ENCODE measurements around the gene CD6. TPM values are rescaled to one million over a fixed set of nuclear protein-coding genes. Genes with fewer than 3 reads are reported as not detected.

CD6 gene
- total and polyA plus RNA-seq, 4 experiments from 2014 or later: 281 to 428 (median 356) TPM

Other genes starting within 250 kb of the CD6 start
- not detected for gene MS4A18, start 247.0 kb upstream of the CD6 start, total RNA-seq
- gene MS4A18, start 247.0 kb upstream of the CD6 start, polyA plus RNA-seq: not detected
- not detected for gene MS4A15, start 214.8 kb upstream of the CD6 start, total RNA-seq
- gene MS4A15, start 214.8 kb upstream of the CD6 start, polyA plus RNA-seq: not detected
- not detected for gene MS4A10, start 186.3 kb upstream of the CD6 start, total RNA-seq
- gene MS4A10, start 186.3 kb upstream of the CD6 start, polyA plus RNA-seq: not detected
- gene CCDC86, start 129.6 kb upstream of the CD6 start, total RNA-seq: 1 to 10 TPM; 7.5 to 9.6 TPM
- gene CCDC86, start 129.6 kb upstream of the CD6 start, polyA plus RNA-seq: 10 to 100 TPM; 12.5 to 17.2 TPM
- gene PTGDR2, start 115.7 kb upstream of the CD6 start, total RNA-seq: 1 to 10 TPM; 3.6 TPM
- gene PTGDR2, start 115.7 kb upstream of the CD6 start, polyA plus RNA-seq: 1 to 10 TPM; 1.9 to 3.5 TPM
- gene ZP1, start 104.1 kb upstream of the CD6 start, total RNA-seq: under 1 TPM; 0.33 to 0.41 TPM
- under 1 TPM in 1 of 2 donors, not detected in 1; 0.50 TPM for gene ZP1, start 104.1 kb upstream of the CD6 start, polyA plus RNA-seq
- gene PRPF19, start 65.1 kb upstream of the CD6 start, total RNA-seq: 10 to 100 TPM; 97.4 to 99.2 TPM
- gene PRPF19, start 65.1 kb upstream of the CD6 start, polyA plus RNA-seq: 10 to 100 TPM; 10.8 to 17.1 TPM
- 10 to 100 TPM; 66.9 to 68.0 TPM for gene TMEM109, start 57.5 kb upstream of the CD6 start, total RNA-seq
- 100 to 1,000 TPM; 195 to 333 TPM for gene TMEM109, start 57.5 kb upstream of the CD6 start, polyA plus RNA-seq
- under 1 TPM; 0.78 to 0.93 TPM for gene TMEM132A, start 47.2 kb upstream of the CD6 start, total RNA-seq
- not detected for gene TMEM132A, start 47.2 kb upstream of the CD6 start, polyA plus RNA-seq
- 1 to 10 TPM; 4.6 to 5.4 TPM for gene SLC15A3, start 19.5 kb upstream of the CD6 start, total RNA-seq
- under 1 TPM in 1 of 2 donors, not detected in 1; 0.29 TPM for gene SLC15A3, start 19.5 kb upstream of the CD6 start, polyA plus RNA-seq
- gene CD5, start 130.8 kb downstream of the CD6 start, total RNA-seq: 100 to 1,000 TPM; 283 to 289 TPM
- 100 to 1,000 TPM; 170 to 323 TPM for gene CD5, start 130.8 kb downstream of the CD6 start, polyA plus RNA-seq
- gene VPS37C, start 189.7 kb downstream of the CD6 start, total RNA-seq: 1 to 10 TPM; 7.3 to 7.9 TPM
- under 1 TPM; 0.25 to 0.93 TPM for gene VPS37C, start 189.7 kb downstream of the CD6 start, polyA plus RNA-seq
- gene PGA3, start 231.8 kb downstream of the CD6 start, total RNA-seq: not detected
- gene PGA3, start 231.8 kb downstream of the CD6 start, polyA plus RNA-seq: not detected

All from CD4-positive, alpha-beta memory T cell (primary cell).